Activated naive CD8-positive, alpha-beta T cell treated with anti-CD3 and anti-CD28 coated beads, Interleukin-2, amount 10 ng/mL, durations not matched to agents 7 days and 5 days (primary cell): Measurements from ENCODE around the gene ACBD5. TPM values are rescaled to one million over a fixed set of nuclear protein-coding genes. Genes with fewer than 3 reads are reported as not detected.
"Not testable (repeated sequence)": the region's sequence is repeated elsewhere in the genome, so short reads cannot be mapped to it uniquely, and the experiment has no call there.

Experiments
- ATAC-seq: fragments of 150-1000 bp; cut with Tn5 transposase; one replicate; pipeline ENCODE4 v1.10.0; 2021; ENCODE audit warnings: low read depth, moderate library complexity
- POLR2A ChIA-PET: fragments of 350-600 bp; sonication (Branson Sonifier 250); formaldehyde crosslinking; loops from one replicate; lab custom pipeline; 2021; ENCODE audit warnings: antibody characterized with exemption; lab: Charles Lee
- DNase-seq: peaks from one replicate; pipeline ENCODE4 v3.0.0; 2021
- H3K27ac Mint-ChIP-seq: one replicate; pipeline ENCODE4 v1.8.0; 2022; ENCODE audit warnings: mild to moderate bottlenecking, mixed read lengths
- H3K27me3 Mint-ChIP-seq: one replicate; pipeline ENCODE4 v1.8.0; 2022; ENCODE audit warnings: mild to moderate bottlenecking, moderate library complexity, mixed read lengths
- H3K36me3 Mint-ChIP-seq: one replicate; pipeline ENCODE4 v1.8.0; 2021; ENCODE audit warnings: mild to moderate bottlenecking, mixed read lengths
- H3K4me1 Mint-ChIP-seq: one replicate; pipeline ENCODE4 v1.8.0; 2021; ENCODE audit warnings: mixed read lengths
- H3K4me3 Mint-ChIP-seq: one replicate; pipeline ENCODE4 v1.8.0; 2022; ENCODE audit warnings: mild to moderate bottlenecking, moderate library complexity, mixed read lengths
- H3K9me3 Mint-ChIP-seq: one replicate; pipeline ENCODE4 v1.8.0; 2021; ENCODE audit warnings: mixed read lengths
- total RNA-seq, 2 experiments: library from RNA; stranded (reverse); gene quantifications; one replicate each; pipeline ENCODE4 v1.2.3, GENCODE V29; 2021

Gene ACBD5
- total RNA-seq, 2 experiments from 2014 or later, result 27.5 to 27.6 TPM

GRCh38 chr10:27248215-27248614, 7.6 kb upstream of the ACBD5 start:
- Mint-ChIP-seq H3K27me3 (no peaks in the 10 kb centered on the region), H3K4me1 (peaks cover 13% of the 10 kb centered on the region), H3K4me3 (no peak overlapping the region), H3K36me3 (peaks cover 7% of the 10 kb centered on the region), H3K9me3 (no peaks in the 10 kb centered on the region), H3K27ac (no peak overlapping the region)
- no peak for DNase-seq
- ATAC-seq, result no peak
- POLR2A ChIA-PET, result no interaction called here

GRCh38 chr10:27247441-27247840, 6.8 kb upstream of the ACBD5 start:
- Mint-ChIP-seq H3K36me3 (peaks cover 7% of the 10 kb centered on the region), H3K4me3 (no peak overlapping the region), H3K4me1 (peaks cover 19% of the 10 kb centered on the region), H3K9me3 (no peaks in the 10 kb centered on the region), H3K27me3 (no peaks in the 10 kb centered on the region), H3K27ac (no peak overlapping the region)
- DNase-seq (no peak), ATAC-seq (no peak)
- POLR2A ChIA-PET, result no interaction called here

GRCh38 chr10:27247006-27247405, 6.4 kb upstream of the ACBD5 start:
- Mint-ChIP-seq H3K27me3 (no peaks in the 10 kb centered on the region), H3K9me3 (no peaks in the 10 kb centered on the region), H3K4me3 (no peak overlapping the region), H3K36me3 (peaks cover 7% of the 10 kb centered on the region), H3K4me1 (peaks cover 16% of the 10 kb centered on the region), H3K27ac (no peak overlapping the region)
- POLR2A ChIA-PET, result no interaction called here
- DNase-seq, result no peak
- no peak for ATAC-seq

- H3K4me3 Mint-ChIP-seq, result no peak overlapping the region
- no peaks in the 10 kb centered on the region for H3K9me3 Mint-ChIP-seq
- DNase-seq (no peak), ATAC-seq (no peak)
- peaks cover 17% of the 10 kb centered on the region for H3K4me1 Mint-ChIP-seq
- no peaks in the 10 kb centered on the region for H3K27me3 Mint-ChIP-seq
- peaks cover 7% of the 10 kb centered on the region for H3K36me3 Mint-ChIP-seq
- no peak overlapping the region for H3K27ac Mint-ChIP-seq
- POLR2A ChIA-PET, result no interaction called here
Measured at GRCh38 chr10:27245836-27246235, 5.2 kb upstream of the ACBD5 start.

GRCh38 chr10:27244976-27245375, 4.4 kb upstream of the ACBD5 start:
- DNase-seq (no peak), ATAC-seq (no peak)
- Mint-ChIP-seq H3K36me3 (peaks cover 9% of the 10 kb centered on the region), H3K27me3 (no peaks in the 10 kb centered on the region), H3K27ac (no peak overlapping the region), H3K4me1 (peaks cover 17% of the 10 kb centered on the region), H3K9me3 (no peaks in the 10 kb centered on the region), H3K4me3 (no peak overlapping the region)
- POLR2A ChIA-PET, result no interaction called here

GRCh38 chr10:27242951-27243551, 2.5 kb upstream of the ACBD5 start:
- POLR2A ChIA-PET, result interaction anchor here (0.9 to 2.9 kb wide), 10 partner anchors 9 to 261 kb away, joined by 3 to 40 read pairs (median 6); partner anchors contain the start of genes ANKRD26, MASTL, RAB18 and YME1L1
- H3K36me3 Mint-ChIP-seq, result peaks cover 6% of the 10 kb centered on the region
- DNase-seq (peak; percentile 67), ATAC-seq (peak; percentile 38)
- no peaks in the 10 kb centered on the region for H3K9me3 Mint-ChIP-seq
- H3K4me1 Mint-ChIP-seq, result peaks cover 21% of the 10 kb centered on the region
- H3K27ac Mint-ChIP-seq, result peak overlapping the region; percentile 98
- H3K27me3 Mint-ChIP-seq, result no peaks in the 10 kb centered on the region
- peak overlapping the region; percentile 95 for H3K4me3 Mint-ChIP-seq

- ATAC-seq (no peak), DNase-seq (no peak)
- Mint-ChIP-seq H3K4me3 (peak overlapping the region; percentile 95), H3K36me3 (peaks cover 8% of the 10 kb centered on the region), H3K9me3 (no peaks in the 10 kb centered on the region), H3K27me3 (no peaks in the 10 kb centered on the region), H3K4me1 (peaks cover 21% of the 10 kb centered on the region), H3K27ac (peak overlapping the region; percentile 98)
- POLR2A ChIA-PET, result interaction anchor here (0.9 to 2.9 kb wide), 11 partner anchors 10 to 1125 kb away, joined by 3 to 40 read pairs (median 5); partner anchors contain the start of genes ANKRD26, MASTL, RAB18 and YME1L1
Measured at GRCh38 chr10:27242473-27242950, 1.9 kb upstream of the ACBD5 start.

- H3K27ac Mint-ChIP-seq, result peak overlapping the region; percentile 98
- no peaks in the 10 kb centered on the region for H3K27me3 Mint-ChIP-seq
- H3K4me1 Mint-ChIP-seq, result peaks cover 21% of the 10 kb centered on the region
- ATAC-seq, result peak; percentile 59
- POLR2A ChIA-PET, result interaction anchor here (0.6 to 2.9 kb wide), 13 partner anchors 10 to 1126 kb away, joined by 3 to 40 read pairs (median 5); partner anchors contain the start of genes ANKRD26, MASTL, RAB18 and YME1L1
- peak; percentile 91 for DNase-seq
- H3K9me3 Mint-ChIP-seq, result no peaks in the 10 kb centered on the region
- peaks cover 8% of the 10 kb centered on the region for H3K36me3 Mint-ChIP-seq
- peak overlapping the region; percentile 95 for H3K4me3 Mint-ChIP-seq
Measured at GRCh38 chr10:27241652-27242472, 1.3 kb upstream of the ACBD5 start.

- POLR2A ChIA-PET, result interaction anchor here (1.6 to 2.0 kb wide), 2 partner anchors 11 to 87 kb away, joined by 4 to 13 read pairs; partner anchors contain the start of gene YME1L1
- H3K4me3 Mint-ChIP-seq, result peak overlapping the region; percentile 95
- DNase-seq (peak; percentile 59), ATAC-seq (peak; percentile 5)
- no peaks in the 10 kb centered on the region for H3K27me3 Mint-ChIP-seq
- H3K27ac Mint-ChIP-seq, result peak overlapping the region; percentile 98
- no peaks in the 10 kb centered on the region for H3K9me3 Mint-ChIP-seq
- H3K36me3 Mint-ChIP-seq, result peaks cover 4% of the 10 kb centered on the region
- H3K4me1 Mint-ChIP-seq, result peaks cover 21% of the 10 kb centered on the region
Measured at GRCh38 chr10:27241010-27241651, 534 bp upstream of the ACBD5 start.

GRCh38 chr10:27237531-27237930, 3.1 kb downstream of the ACBD5 start:
- H3K4me1 Mint-ChIP-seq, H3K36me3 Mint-ChIP-seq, H3K27me3 Mint-ChIP-seq, ATAC-seq, H3K4me3 Mint-ChIP-seq, H3K9me3 Mint-ChIP-seq, H3K27ac Mint-ChIP-seq, DNase-seq: not testable (repeated sequence)
- POLR2A ChIA-PET, result interaction anchor here (0.7 kb wide), 1 partner anchor 14 kb away, joined by 3 read pairs; no protein-coding TSS in a partner anchor

GRCh38 chr10:27236589-27237128, 3.9 kb downstream of the ACBD5 start:
- not testable (repeated sequence) for H3K4me3 Mint-ChIP-seq, H3K27me3 Mint-ChIP-seq, H3K4me1 Mint-ChIP-seq, H3K9me3 Mint-ChIP-seq, ATAC-seq, H3K36me3 Mint-ChIP-seq, DNase-seq, H3K27ac Mint-ChIP-seq
- POLR2A ChIA-PET, result interaction anchor here (0.7 kb wide), 1 partner anchor 15 kb away, joined by 3 read pairs; no protein-coding TSS in a partner anchor

GRCh38 chr10:27235706-27236105, 4.9 kb downstream of the ACBD5 start:
- Mint-ChIP-seq H3K27me3 (no peaks in the 10 kb centered on the region), H3K4me3 (no peak overlapping the region), H3K4me1 (peaks cover 5% of the 10 kb centered on the region), H3K27ac (no peak overlapping the region), H3K9me3 (no peaks in the 10 kb centered on the region), H3K36me3 (peaks cover 13% of the 10 kb centered on the region)
- no peak for ATAC-seq
- DNase-seq, result no peak
- POLR2A ChIA-PET, result interaction anchor here (0.6 to 0.7 kb wide), 2 partner anchors 81 to 149 kb away, joined by 5 read pairs; partner anchors contain the start of gene YME1L1

- H3K36me3 Mint-ChIP-seq, result peaks cover 16% of the 10 kb centered on the region
- ATAC-seq (no peak), DNase-seq (no peak)
- peaks cover 13% of the 10 kb centered on the region for H3K4me1 Mint-ChIP-seq
- no peaks in the 10 kb centered on the region for H3K27me3 Mint-ChIP-seq
- POLR2A ChIA-PET, result no interaction called here
- no peaks in the 10 kb centered on the region for H3K9me3 Mint-ChIP-seq
- no peak overlapping the region for H3K4me3 Mint-ChIP-seq
- no peak overlapping the region for H3K27ac Mint-ChIP-seq
Measured at GRCh38 chr10:27230022-27230421, 10.6 kb downstream of the ACBD5 start.
